HCT116 (cell line): Measurements from ENCODE around the gene ATXN1. TPM values are rescaled to one million over a fixed set of nuclear protein-coding genes. Genes with fewer than 3 reads are reported as not detected.

ENCODE experiments used
- ATAC-seq: fragments of 200-7000 bp; cut with Tn5 transposase; 2 replicates; pipeline ENCODE4 v1.9.1; 2020; ENCODE audit warnings: mild to moderate bottlenecking, moderate library complexity
- BruUV-seq: library from RNA; stranded (reverse); fragments of 400-500 nt; replicated peaks from 2 replicates; lab custom pipeline; 2021; lab: Mats Ljungman, UMichigan
- CTCF ChIA-PET: fragments of 300-600 bp; sonication (Branson Sonifier 250); formaldehyde crosslinking; loops from one replicate; lab custom pipeline; 2021; ENCODE audit warnings: antibody characterized with exemption; lab: Charles Lee
- POLR2A ChIA-PET: fragments of 300-600, 350-600 bp; sonication (Branson Sonifier 250); formaldehyde crosslinking; loops from one replicate; lab custom pipeline; 2021; ENCODE audit warnings: antibody characterized with exemption; lab: Charles Lee
- RAD21 ChIA-PET, 2 experiments: fragments of 300-600 bp; sonication (Branson Sonifier 250); formaldehyde crosslinking; loops; one replicate each; lab custom pipeline; 2023; ENCODE audit warnings: low total read pairs in 2 of 2; ENCODE audit not compliant: uncharacterized antibody in 2 of 2, unreplicated experiment in 2 of 2, low non-redundant PET in 1 of 2; lab: Charles Lee
- DNase-seq: peaks from one replicate; pipeline ENCODE4 v3.0.0-alpha.2; 2010; ENCODE audit warnings: low read depth, low spot score
- H2AFZ ChIP-seq: fragments of 200-600 bp; shearing (Covaris generic), sonication (generic); 2 replicates; pipeline ENCODE4 v1.6.1; 2017; ENCODE audit warnings: low read depth, mixed run types, mixed read lengths, antibody characterized with exemption, low read length; ENCODE audit not compliant: poor library complexity, severe bottlenecking
- H3K27ac ChIP-seq: 2 replicates; pipeline ENCODE4 v1.5.1; 2012; ENCODE audit warnings: low read depth, low read length
- H3K27me3 ChIP-seq: fragments of 200-600 bp; sonication (generic); 2 replicates; pipeline ENCODE4 v1.6.1; 2016; ENCODE audit warnings: mixed run types, low read length, mixed read lengths; ENCODE audit not compliant: insufficient read depth
- H3K36me3 ChIP-seq, 2 experiments: fragments of 200-500 bp in 1 of 2; fragments of 200-600 bp in 1 of 2; sonication (Bioruptor generic) in 1 of 2; sonication (generic) in 1 of 2; 2 replicates each; pipeline versions ENCODE4 v1.5.1 to v1.6.1; 2014 to 2016; ENCODE audit warnings: low read length in 2 of 2, inconsistent platforms in 1 of 2, mixed read lengths in 1 of 2, mixed run types in 1 of 2; ENCODE audit not compliant: insufficient read depth in 2 of 2, control insufficient read depth in 1 of 2
- H3K4me1 ChIP-seq, 2 experiments: fragments of 200-600 bp in 1 of 2; sonication (generic) in 1 of 2; 2 replicates each; pipeline versions ENCODE4 v1.5.1 to v1.6.1; 2012 to 2017; ENCODE audit warnings: low read length in 2 of 2, inconsistent platforms in 1 of 2, mild to moderate bottlenecking in 1 of 2, mixed read lengths in 1 of 2, mixed run types in 1 of 2, moderate library complexity in 1 of 2; ENCODE audit not compliant: insufficient read depth in 2 of 2, control insufficient read depth in 1 of 2
- H3K4me2 ChIP-seq: fragments of 200-600 bp; sonication (generic); 2 replicates; pipeline ENCODE4 v1.6.1; 2017; ENCODE audit warnings: mixed run types, low read length, mixed read lengths
- H3K4me3 ChIP-seq, 2 experiments: fragments of 200-600 bp in 1 of 2; sonication (generic) in 1 of 2; replicated peaks in 1 of 2; 2 replicates each; pipeline ENCODE4 v1.5.1; 2011 to 2016; ENCODE audit warnings: low read length in 2 of 2, control low read depth in 1 of 2, low read depth in 1 of 2, mild to moderate bottlenecking in 1 of 2, mixed read lengths in 1 of 2, mixed run types in 1 of 2
- H3K79me2 ChIP-seq: fragments of 200-600 bp; sonication (generic); 2 replicates; pipeline ENCODE4 v1.6.1; 2017; ENCODE audit warnings: mild to moderate bottlenecking, mixed run types, low read length, moderate library complexity, mixed read lengths; ENCODE audit not compliant: insufficient read depth
- H3K9ac ChIP-seq: fragments of 200-600 bp; sonication (generic); 2 replicates; pipeline ENCODE4 v1.6.1; 2016; ENCODE audit warnings: low read length, mixed read lengths
- H3K9me2 ChIP-seq: fragments of 200-600 bp; sonication (generic), shearing (Covaris generic); 2 replicates; pipeline ENCODE4 v1.6.1; 2017; ENCODE audit warnings: mixed run types, mild to moderate bottlenecking, moderate library complexity; ENCODE audit not compliant: insufficient read depth
- H3K9me3 ChIP-seq, 2 experiments: fragments of 200-500 bp in 1 of 2; fragments of 200-600 bp in 1 of 2; sonication (Bioruptor generic) in 1 of 2; sonication (generic) in 1 of 2; 2 replicates each; pipeline ENCODE4 v1.6.1; 2014 to 2017; ENCODE audit warnings: low read length in 2 of 2, mixed read lengths in 2 of 2, inconsistent platforms in 1 of 2, low read depth in 1 of 2, mild to moderate bottlenecking in 1 of 2, mixed run types in 1 of 2, moderate library complexity in 1 of 2; ENCODE audit not compliant: control insufficient read depth in 1 of 2, insufficient read depth in 1 of 2
- H4K20me1 ChIP-seq: fragments of 200-600 bp; sonication (generic), shearing (Covaris generic); 2 replicates; pipeline ENCODE4 v1.6.1; 2017; ENCODE audit warnings: mixed run types, mild to moderate bottlenecking, moderate library complexity; ENCODE audit not compliant: insufficient read depth
- ATF3 ChIP-seq: IDR thresholded peaks from 2 replicates; pipeline ENCODE4 v1.6.1; 2012
- CBX3 ChIP-seq: IDR thresholded peaks from 2 replicates; pipeline ENCODE4 v1.6.1; 2012; ENCODE audit warnings: low read depth
- EGR1 ChIP-seq: IDR thresholded peaks from 2 replicates; pipeline ENCODE4 v1.6.1; 2012; ENCODE audit warnings: low read depth
- JUND ChIP-seq: IDR thresholded peaks from 2 replicates; pipeline ENCODE4 v1.6.1; 2012
- MAX ChIP-seq: IDR thresholded peaks from 2 replicates; pipeline ENCODE4 v1.6.1; 2012
- POLR2A ChIP-seq: IDR thresholded peaks from 2 replicates; pipeline ENCODE4 v1.7.0; 2011; ENCODE audit warnings: borderline replicate concordance; ENCODE audit not compliant: insufficient read depth, insufficient read length; ENCODE audit errors: extremely low read depth
- POLR2AphosphoS5 ChIP-seq: IDR thresholded peaks from 2 replicates; pipeline ENCODE4 v1.6.1; 2011; ENCODE audit warnings: mild to moderate bottlenecking, low read depth, low read length, moderate library complexity
- RAD21 ChIP-seq: IDR thresholded peaks from 2 replicates; pipeline ENCODE4 v1.6.1; 2012; ENCODE audit warnings: low read depth, mild to moderate bottlenecking
- REST ChIP-seq: IDR thresholded peaks from 2 replicates; pipeline ENCODE4 v1.6.1; 2012; ENCODE audit warnings: low read depth
- SIN3A ChIP-seq: IDR thresholded peaks from 2 replicates; pipeline ENCODE4 v1.6.1; 2012; ENCODE audit warnings: low read depth
- SP1 ChIP-seq: IDR thresholded peaks from 2 replicates; pipeline ENCODE4 v1.6.1; 2012; ENCODE audit warnings: low read depth
- TCF7L2 ChIP-seq: IDR thresholded peaks from 2 replicates; pipeline ENCODE4 v1.7.0; 2011; ENCODE audit warnings: borderline replicate concordance, inconsistent platforms; ENCODE audit not compliant: insufficient read depth, insufficient read length; ENCODE audit errors: extremely low read depth
- YY1 ChIP-seq: IDR thresholded peaks from 2 replicates; pipeline ENCODE4 v1.6.1; 2011; ENCODE audit warnings: low read length, low read depth, moderate library complexity, mild to moderate bottlenecking; ENCODE audit not compliant: insufficient replicate concordance; ENCODE audit errors: extremely low read depth
- ZBTB33 ChIP-seq: IDR thresholded peaks from 2 replicates; pipeline ENCODE4 v1.6.1; 2011; ENCODE audit warnings: mild to moderate bottlenecking, low read length, moderate library complexity; ENCODE audit not compliant: insufficient replicate concordance; ENCODE audit errors: extremely low read depth
- ZNF274 ChIP-seq: fragments of 200-500 bp; sonication (Bioruptor generic); IDR thresholded peaks from 2 replicates; pipeline ENCODE4 v1.6.1; 2014; ENCODE audit warnings: mild to moderate bottlenecking, low read depth, low read length, inconsistent platforms
- intact Hi-C: fragments of 100-400 bp; cut with micrococcal nuclease; formaldehyde crosslinking; loops from 2 replicates; pipeline ENCODE4 v1.10.0; 2022
- total RNA-seq: library from RNA; stranded (reverse); gene quantifications from one replicate; pipeline ENCODE4 v1.2.1, GENCODE V29; 2021; ENCODE audit not compliant: unreplicated experiment

The ATXN1 gene
- total RNA-seq, 1 experiment from 2014 or later, result 21.0 TPM

- DNase-seq (no peak), ATAC-seq (no peak)
- Histone ChIP-seq H3K9ac (no peak overlapping the region), H3K4me3 (no peak overlapping the region), H3K9me2 (no peaks in the 10 kb centered on the region), H3K27me3 (no peaks in the 10 kb centered on the region), H2AFZ (no peak overlapping the region), H3K79me2 (no peaks in the 10 kb centered on the region), H3K4me1 (peaks cover 17 to 25% of the 10 kb centered on the region in 2 experiments), H3K27ac (no peak overlapping the region), H3K4me2 (no peak overlapping the region), H3K36me3 (no peaks in the 10 kb centered on the region), H3K9me3 (no peaks in the 10 kb centered on the region), H4K20me1 (no peaks in the 10 kb centered on the region)
- ChIA-PET RAD21 (no interaction called here), CTCF (no interaction called here), POLR2A (no interaction called here)
- intact Hi-C loops, result no loop called here
- no peak for TF ChIP-seq POLR2A
- no peak for TF ChIP-seq RAD21
- TF ChIP-seq REST, result no peak
- TF ChIP-seq JUND, result no peak
- TF ChIP-seq POLR2AphosphoS5, result no peak
- no peak for TF ChIP-seq MAX
- no peak for TF ChIP-seq ZBTB33
- no peak for TF ChIP-seq CBX3
- no peak for TF ChIP-seq YY1
- no peak for TF ChIP-seq EGR1
- no peak for TF ChIP-seq SIN3A
- TF ChIP-seq SP1, result no peak
- no peak for TF ChIP-seq TCF7L2
- no peak for TF ChIP-seq ATF3
- TF ChIP-seq ZNF274, result no peak
- BruUV-seq, result no TSS peak
Measured at GRCh38 chr6:16352821-16353438, 408.3 kb downstream of the ATXN1 start.
